Pulmonary artery endothelial cell (primary cell): ENCODE results near the gene TRIM39. TPM values are rescaled to one million over a fixed set of nuclear protein-coding genes. Genes with fewer than 3 reads are reported as not detected.

Source experiments
- DNase-seq: peaks from one replicate; pipeline ENCODE4 v3.0.0-alpha.2; 2011; ENCODE audit warnings: low read depth, low spot score
- total RNA-seq: library from RNA; depleted of rRNA; stranded (reverse); fragments of >200 nt; gene quantifications from 2 replicates; pipeline ENCODE4 v1.2.3, GENCODE V29; 2014

The TRIM39 gene
- total RNA-seq, 1 donor from 2014 or later, result 9.4 TPM

- DNase-seq, result no peak
Measured at GRCh38 chr6:30327232-30327746, 562 bp downstream of the TRIM39 start.

GRCh38 chr6:30328397-30328796 lies 1.7 kb downstream of the TRIM39 start:
- no peak for DNase-seq

- no peak for DNase-seq
Measured at GRCh38 chr6:30329331-30329730, 2.6 kb downstream of the TRIM39 start.

- no peak for DNase-seq
Measured at GRCh38 chr6:30331981-30332380, 5.3 kb downstream of the TRIM39 start.

- DNase-seq, result no peak
Measured at GRCh38 chr6:30334075-30334783, 7.5 kb downstream of the TRIM39 start.

- no peak for DNase-seq
Measured at GRCh38 chr6:30340589-30341054, 13.9 kb downstream of the TRIM39 start.

GRCh38 chr6:30341218-30341617 lies 14.5 kb downstream of the TRIM39 start:
- no peak for DNase-seq

- DNase-seq, result no peak
Measured at GRCh38 chr6:30341728-30342127, 15.0 kb downstream of the TRIM39 start.

GRCh38 chr6:30344191-30344867 lies 17.6 kb downstream of the TRIM39 start:
- DNase-seq, result no peak

- DNase-seq, result peak; percentile 19
Measured at GRCh38 chr6:30344868-30345671, 18.3 kb downstream of the TRIM39 start, which contains the start of gene RPP21. TSS of gene RPP21 (plus strand) at chr6:30345156. CDS start at chr6:30345172, 16 bp downstream.

GRCh38 chr6:30345852-30346251 lies 19.1 kb downstream of the TRIM39 start:
- DNase-seq, result no peak

- DNase-seq, result no peak
Measured at GRCh38 chr6:30348957-30349356, 22.2 kb downstream of the TRIM39 start.

- DNase-seq, result no peak
Measured at GRCh38 chr6:30349421-30350177, 22.9 kb downstream of the TRIM39 start.

- DNase-seq, result no peak
Measured at GRCh38 chr6:30350524-30350923, 23.8 kb downstream of the TRIM39 start.

GRCh38 chr6:30352550-30352949 lies 25.8 kb downstream of the TRIM39 start:
- DNase-seq, result no peak

GRCh38 chr6:30355281-30355680 lies 28.6 kb downstream of the TRIM39 start:
- no peak for DNase-seq

GRCh38 chr6:30356536-30356935 lies 29.8 kb downstream of the TRIM39 start:
- no peak for DNase-seq

GRCh38 chr6:30357678-30358540 lies 31.2 kb downstream of the TRIM39 start:
- peak; percentile 51 for DNase-seq

GRCh38 chr6:30359276-30359675 lies 32.5 kb downstream of the TRIM39 start:
- DNase-seq, result no peak

GRCh38 chr6:30360139-30360538 lies 33.4 kb downstream of the TRIM39 start:
- DNase-seq, result no peak
